ENCODE data around the gene PBXIP1.

The PBXIP1 gene

DNA sequence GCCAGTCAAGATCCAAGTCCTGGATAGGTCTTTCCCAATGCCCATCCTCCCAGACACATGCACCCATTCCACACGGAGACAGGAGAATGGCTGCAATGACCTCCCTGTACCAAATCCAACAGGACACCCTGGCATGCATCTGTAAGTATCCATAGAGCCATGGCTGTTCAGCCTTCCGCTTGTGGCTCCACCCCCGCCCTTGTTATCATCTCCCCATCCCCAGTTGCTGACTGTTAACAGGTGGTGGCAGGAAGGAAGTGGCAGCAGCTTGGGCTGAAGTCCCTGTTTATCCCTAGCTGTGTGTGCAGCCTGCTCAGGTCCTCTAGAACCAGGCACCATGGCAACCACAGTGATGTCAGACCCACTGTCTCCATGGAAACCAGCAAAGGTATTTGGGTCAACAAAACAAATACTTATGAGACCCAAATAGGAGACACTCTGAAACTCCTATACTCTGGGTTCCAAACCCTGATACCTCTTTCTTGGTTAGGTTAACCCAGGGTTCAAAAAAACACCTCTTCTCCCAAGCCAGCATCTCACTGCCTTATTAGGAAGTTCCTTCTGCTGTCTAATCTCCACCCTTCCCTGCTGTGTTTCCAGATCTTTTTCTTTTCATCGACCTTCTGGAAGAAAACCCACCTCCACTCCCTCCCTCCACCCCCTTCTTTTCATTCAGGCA, 721 bp downstream of the PBXIP1 start:
- no peak for DNase-seq

DNA sequence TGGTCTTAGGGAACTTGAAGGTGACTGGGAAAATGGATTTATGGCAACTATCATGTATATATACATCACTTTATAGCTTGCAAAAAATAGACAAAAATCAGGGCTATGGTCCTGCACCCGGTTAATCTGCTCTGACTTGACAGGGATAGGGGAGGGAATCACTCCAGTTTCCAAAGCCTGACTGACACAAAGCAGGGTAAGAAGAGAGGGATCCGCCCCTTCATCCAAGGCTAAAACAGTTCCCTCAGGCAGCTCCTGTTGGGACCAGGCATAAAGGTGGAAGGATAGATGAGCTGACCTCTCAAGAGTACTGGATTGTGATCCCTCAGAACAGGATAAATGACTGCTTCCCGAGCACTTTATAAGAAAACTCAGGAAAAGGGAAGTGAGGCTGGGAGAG, 1.4 kb downstream of the PBXIP1 start:
- DNase-seq: no peak

DNA sequence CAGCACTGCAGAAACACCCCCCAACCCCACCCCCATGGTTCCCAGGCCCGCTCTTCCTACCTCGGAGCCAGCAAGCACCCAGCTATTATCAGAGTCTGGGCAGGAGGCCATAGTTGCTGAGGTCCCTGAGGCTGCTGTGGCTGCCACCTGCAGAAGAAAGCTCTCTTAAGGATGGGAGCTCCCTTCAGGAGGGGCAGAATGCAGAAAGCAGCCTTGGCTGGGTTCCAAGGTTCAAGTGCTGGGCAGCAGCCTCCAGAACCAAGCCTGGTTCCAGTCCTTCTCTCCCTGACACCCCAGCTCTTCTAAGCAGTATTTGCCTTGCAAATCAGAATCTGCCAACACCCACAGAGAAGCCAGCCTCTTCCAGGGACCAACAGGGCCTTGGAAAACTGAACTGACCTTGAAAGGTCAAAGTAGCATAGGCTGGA, 2.3 kb downstream of the PBXIP1 start:
- DNase-seq: no peak

DNA sequence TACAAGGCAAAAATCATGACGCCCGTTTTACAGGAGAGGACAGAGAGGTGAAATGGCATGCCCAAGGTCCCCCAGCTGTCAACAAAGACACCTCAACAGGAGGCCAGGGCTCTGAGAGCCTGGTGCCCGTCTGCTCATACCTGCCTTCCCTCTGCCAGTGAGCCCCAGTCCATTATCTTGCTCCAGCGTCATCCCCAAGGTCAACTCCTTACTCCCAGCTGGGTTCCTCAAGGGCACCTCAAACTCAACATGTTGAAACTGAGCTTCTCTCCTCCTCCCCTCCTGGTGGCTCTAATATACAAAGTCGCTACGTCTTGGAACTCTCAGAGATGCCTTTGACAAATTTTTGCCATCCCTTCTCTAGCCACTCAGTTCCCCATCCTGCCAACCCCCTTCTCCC, 3.2 kb downstream of the PBXIP1 start:
- DNase-seq: no peak

DNA sequence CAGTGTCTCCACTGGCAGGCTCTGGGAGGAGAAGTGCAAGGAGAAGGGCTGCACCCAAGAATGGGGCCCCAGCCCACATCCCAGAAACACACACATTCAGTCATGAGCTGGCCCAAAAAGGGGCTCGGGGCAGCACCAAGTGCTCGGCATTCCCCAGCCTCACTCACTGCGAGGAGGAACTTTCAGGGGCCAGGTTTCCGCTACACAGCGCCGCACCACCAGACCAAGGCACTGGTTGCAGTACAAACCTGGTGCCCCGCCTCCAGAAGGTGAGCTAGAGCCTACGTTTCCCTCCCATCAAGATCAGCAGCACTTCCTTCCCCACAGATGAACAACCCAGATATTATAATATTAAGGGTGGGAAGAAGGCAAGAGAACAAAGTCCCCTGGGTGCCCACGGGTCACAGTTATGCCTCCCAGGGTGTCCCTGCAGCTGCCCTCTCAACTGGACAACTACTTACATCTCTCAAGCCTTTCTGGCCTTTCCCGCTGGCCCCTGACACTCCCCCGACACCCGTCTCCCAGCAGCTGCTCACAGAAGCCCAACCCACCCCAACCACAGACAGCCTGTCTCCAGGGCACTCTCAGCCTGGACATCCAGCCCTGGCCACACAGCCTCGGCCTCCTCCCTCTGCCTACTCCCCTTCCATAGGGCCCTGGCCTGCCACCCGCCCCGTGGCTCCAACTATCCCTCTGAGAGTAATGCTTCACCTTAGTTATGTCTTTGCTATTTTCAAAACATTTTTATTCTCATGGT, 3.8 kb downstream of the PBXIP1 start:
- DNase-seq: no peak

DNA sequence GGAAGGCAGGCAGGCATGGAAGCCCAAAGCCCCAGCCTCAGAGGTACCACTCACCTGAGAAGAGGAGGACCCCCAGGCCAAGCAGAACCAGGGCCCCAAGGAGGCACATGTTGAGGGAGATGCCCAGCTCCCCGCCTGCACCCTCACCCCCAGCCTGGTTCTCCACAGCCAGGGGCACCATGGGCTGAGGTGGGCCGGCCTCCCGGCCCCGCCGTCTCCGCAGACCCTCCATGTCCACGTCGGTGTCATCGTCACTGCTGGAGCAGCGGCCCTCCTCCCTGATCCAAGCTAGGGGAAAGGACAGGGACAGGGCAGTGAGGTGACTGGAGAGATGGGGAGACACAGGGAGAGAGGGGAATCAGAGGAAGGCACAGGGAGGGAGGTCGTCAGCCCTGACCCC, 7.8 kb downstream of the PBXIP1 start:
- no peak for DNase-seq

DNA sequence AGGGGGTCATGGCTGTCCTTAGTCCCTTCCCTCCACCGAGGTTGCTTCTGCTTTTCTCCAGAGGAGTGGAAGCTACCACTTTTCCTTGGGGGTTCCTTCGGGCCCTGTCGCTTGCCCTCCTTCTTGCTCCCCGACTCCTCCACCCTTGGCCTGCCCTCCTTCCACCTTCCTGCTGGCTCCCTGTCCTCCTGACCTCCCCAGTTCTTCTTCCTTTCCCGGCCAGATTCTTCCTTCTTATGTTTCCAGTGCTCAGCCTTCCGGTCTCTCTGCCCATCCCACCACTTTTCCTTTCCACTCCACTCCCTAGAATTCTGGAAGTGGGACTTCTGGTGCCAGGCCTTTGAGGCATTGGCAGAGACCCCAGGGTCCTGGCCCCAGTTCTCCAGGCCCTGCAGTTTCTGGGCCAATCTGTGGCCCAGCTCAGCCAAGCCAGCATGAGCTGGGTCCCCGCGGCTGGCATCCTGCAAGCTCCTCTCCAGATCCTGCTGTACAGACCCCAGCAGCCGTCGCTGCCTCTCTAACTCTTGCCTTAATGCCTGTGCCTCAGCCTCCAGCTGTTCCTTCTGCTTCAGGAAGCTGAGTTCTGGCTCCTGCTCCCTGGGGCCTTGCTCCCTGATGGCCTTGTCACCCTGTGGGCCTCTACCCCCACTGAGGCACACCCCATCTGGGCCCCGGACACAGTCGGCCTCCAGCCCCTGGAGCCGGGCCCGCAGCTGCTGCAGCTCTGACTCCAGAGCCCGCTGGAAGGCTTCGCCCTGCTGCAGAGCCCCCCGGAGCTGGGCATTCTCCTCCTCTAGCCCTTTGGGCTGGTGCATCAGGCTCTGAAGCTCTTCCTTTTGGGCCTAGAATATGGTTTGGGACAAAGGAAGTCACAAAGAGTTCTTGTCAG, 9.7 kb downstream of the PBXIP1 start:
- no peak for DNase-seq

DNA sequence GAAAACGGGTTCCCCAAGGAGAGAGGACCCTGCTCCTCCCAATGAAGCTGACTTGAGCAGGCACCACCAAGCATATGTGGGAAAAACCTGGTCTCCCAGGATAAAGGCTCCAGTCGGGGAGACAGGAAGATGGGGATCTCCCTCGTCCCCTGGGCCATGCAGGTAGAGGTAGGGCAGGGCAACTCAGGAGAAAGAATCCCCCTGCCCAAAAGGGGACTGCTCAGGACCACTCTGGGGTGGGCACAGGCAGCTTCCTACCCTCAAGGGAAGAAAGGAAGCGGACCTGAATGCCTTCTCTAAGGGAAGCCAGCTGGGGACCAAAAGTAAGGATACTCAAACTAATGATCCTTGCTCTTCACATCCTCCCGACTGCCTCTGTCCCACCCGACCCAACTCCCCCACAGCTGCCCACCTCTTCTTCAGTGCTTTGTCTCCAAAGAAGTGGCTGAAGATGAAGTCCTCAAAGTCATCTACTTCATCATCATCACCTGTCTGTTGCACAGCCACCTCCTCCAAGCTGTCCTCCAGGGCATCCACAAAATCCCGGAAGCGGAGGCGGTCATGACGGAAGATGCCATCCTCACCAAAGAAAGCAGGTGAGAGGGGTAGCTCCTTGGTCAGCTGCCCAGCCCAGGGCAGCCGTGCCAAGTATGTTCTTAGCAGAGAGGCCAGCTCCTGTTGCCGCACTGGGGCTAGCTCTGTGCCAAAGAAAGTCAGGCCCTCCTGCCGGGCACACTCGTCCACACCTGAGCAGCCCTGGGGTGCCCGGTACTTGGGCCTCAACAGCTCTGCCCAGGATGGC, 10.5 kb downstream of the PBXIP1 start:
- no peak for DNase-seq

DNA sequence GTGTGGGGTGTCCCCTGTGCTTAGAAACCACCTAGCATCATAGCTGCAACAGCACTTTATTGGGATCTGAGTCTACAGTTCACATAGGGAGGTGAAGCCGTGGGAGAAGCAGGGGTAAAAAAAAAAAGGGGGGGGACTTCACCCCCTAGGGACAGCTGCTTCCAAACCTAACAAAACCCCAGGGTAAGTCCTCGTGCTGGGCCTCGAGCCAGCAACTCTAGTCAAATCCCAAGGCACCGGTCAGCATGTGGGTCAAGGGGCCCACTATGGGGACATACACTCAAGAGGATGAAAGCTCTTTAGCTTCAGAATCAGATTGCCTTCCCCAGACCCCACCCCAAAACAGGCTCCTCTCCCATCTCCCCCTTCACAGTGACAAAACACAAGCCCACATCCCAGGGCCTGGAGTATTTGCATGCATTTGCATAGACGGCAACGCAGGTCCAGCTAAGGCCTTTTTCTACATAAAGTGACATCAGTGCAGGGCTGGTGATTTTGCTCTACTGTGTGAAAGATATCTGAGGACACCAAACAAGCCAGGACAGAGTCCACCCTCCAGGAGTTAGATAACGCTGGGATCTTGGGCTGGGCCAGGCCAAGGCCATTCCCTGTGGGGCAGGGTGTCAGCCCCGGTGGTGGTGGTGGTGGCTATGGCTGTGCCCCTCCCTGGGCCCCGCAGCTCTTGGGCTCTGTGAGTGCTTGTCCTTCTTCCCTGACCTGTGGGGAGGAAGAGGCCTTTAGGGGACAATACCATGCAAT, 11.3 kb downstream of the PBXIP1 start:
- DNase-seq: peak; percentile 45

DNA sequence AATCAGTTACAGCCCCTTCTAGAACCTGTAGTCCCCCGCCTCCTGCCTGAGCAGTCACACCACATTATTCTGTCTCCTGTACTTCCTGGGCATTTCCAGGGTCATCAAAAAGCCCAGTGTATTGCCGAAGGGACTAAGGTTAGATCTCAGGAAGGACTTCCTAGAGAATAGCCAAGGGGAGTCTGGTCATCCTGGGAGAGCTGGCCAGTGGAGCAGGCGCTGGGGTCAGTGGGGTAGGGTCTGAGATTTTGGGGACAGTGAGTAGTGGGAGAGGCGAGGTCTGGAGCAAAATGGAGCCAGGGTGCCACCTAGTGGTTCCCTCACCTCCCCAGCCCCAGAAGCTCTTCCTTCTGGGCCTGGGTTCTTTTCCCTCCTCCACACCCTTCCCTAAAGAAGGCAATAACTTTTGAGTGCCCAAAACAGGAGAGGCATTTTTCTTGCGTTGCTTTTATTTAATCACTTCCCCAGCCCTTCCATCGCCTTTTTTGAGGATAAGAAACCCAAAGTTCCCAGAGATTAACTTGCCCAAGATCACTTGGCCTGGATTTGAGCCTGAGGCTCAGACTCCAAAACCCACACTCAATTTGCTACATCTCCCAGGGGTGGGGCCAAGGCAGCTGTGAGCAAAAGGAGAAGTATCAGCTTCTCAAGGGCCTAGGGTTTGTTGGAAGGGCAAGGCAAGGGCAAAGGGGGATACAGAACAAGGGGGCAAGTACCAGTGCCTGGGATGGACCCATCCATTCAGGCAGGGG, 12.1 kb downstream of the PBXIP1 start:
- no peak for DNase-seq

DNA sequence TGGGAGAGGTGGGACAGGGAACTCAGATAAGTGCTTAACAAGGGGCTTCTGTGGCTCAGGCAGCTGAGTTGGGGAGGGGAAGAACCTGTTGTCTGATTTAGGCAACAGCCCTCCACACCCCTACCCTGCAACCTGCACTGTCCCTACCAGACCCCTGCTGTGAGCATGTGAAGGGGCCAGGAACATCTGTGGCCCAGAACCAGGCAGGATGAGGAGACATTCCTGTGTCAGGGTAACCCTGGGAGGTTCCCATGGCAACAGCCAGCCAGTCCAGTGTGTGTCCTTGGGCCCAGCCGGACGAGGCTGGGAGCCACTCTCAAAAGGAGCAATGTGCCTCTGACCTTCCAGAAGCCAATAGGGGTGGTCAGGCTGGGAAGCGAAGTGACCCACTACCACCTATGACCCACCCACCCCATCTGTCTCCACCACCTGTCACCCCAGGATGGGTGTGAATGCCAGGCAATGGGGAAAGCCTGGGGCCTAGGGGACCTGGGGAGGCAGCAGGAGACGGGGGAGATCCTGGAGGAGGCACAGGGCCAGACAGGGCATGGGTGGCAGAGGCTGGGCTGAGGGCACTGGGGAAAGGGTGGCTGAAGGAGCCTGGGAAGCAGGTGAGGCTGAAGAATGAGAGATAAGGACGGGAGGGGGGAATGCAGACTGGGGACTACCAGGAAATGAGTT, 14.4 kb downstream of the PBXIP1 start:
- DNase-seq: no peak

DNA sequence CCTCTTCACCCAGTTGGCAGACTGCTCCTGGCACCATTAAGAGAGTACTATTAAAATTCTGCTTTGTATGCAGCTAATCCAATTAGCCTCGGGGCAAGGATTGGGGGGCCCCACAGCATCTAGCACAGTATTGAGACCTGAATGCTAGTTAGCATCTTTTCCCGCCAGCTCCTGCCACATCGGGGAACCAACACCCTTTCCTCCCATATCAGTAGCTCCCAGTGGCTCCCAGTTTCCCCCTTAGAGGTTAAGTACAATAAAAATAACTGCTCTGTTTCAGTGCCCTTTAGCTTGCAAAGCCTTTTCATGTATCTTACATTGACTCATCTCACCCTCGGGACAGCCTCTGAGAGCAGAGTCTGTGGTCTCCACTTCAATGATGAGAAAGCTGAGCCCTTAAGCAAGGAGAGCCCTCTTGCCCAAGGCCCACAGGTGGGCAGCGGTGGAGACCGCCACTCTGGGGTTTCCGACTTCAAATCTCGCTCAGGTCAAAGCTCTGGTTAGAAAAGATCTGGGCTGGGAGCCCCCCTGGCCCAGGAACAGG, 15.2 kb downstream of the PBXIP1 start:
- DNase-seq: no peak

DNA sequence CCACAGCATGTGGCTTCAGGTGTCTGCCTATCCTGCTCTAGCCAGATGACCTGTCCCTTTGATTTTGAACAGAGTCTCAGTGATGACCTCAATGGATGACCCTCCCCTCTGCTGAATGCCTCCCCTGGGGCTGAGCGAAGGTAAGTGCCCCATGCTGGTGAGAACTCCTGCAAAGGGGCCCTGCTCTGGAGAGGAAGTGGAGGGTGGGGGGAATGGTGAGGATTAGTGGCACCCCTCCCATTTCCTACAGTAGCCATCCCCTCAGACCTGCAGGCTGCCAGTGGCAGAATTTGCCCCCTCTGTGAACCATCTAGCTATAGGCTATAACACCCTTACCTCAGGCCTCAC, 15.7 kb downstream of the PBXIP1 start:
- DNase-seq: no peak

DNA sequence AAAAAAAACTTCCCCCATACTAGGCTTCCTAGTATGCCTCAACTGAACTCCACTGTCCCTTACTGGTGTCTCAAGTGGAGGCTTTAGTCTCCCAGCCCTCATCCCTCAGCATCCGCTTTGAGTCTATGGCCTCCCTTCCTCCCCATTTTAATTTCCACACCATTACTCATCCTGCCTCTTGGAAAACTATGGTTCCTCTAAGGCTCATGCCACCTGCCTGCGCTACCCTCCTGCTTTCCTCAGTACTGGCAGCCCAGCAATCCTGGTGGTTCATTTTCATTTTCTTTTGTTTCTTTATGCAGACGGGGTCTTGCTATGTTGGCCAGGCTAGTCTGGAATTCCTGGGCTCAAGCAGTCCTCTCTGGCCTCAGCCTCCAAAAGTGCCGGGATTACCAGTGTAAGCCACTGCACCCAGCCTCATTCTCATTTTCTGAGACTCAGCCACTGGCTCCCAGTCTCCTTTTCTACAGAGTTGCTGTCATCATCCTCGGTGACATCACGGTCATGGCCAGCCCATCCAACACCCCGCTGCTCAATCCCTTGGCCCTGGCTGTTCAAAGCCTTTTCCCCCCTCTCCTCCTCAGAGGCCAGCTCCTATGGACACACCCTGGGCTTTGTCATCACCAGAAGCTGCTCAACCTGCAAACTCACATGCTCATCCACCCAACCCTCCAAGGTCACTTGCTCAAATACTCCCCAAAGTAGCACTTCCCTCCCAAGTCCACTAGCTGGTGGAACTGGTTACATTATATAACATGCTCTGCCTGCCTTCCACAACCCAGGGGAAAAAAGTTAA, 17.1 kb downstream of the PBXIP1 start:
- DNase-seq: no peak

DNA sequence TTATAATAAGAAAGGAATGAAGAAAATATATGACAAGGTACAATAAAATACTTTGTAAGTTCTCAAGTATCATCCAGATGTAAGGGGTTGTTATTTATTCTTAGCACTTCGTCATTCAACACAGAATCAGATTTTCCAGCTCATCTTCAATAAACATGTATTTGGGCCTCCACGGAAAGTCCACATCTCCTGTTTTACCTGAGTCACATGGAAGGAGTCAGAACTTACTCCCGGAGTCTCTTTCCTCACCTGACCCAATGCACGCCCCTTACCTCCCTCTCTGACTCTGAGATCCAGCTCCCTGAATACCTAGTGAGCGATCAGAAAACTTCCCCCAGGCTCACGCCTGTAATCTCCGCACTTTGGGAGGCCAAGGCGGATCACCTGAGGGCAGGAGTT, 17.9 kb downstream of the PBXIP1 start:
- DNase-seq: no peak

DNA sequence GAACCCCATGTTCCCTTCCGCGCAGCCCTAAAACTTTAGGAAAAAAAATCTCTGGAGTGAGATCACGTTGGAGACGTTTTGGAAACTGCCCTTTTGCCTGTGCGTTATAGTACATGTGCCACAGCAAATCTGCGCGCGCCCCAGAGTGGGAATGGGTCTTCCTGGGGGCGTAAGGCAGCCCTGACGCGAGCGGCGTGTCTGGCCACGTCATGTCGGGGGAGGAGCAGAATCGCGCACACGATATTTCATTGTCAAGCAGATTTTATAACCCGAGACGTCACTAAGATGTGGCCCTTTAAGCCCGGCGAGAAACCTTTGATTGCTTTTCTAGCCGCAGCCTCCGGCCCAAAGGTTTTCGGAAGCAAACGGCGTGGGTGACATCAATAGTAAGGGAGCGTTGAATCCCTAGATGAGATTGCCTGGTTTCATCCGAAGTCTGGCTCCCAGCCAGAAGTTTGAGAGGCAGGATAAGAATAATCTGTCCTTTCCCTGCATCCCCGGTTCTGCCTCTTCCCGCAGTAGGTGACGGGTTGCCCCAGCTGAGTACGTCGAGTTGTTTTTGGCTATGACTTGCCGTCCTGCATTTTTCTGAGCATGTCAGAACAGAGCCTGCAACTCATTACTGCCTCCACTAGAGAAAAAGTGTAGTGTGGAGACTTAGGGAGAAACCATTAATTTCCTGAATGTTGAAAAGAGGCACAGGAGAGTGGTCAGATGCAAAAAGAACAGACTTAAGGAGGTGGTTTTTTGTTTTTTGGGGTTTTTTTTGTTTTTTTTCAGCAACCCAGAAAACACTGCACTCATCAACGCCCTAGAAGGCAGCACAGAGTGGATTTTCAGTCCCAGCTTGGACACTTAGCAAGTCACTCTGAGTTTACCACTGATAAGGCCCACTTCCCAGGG, 18.6 kb downstream of the PBXIP1 start:
- DNase-seq: peak; percentile 82

DNA sequence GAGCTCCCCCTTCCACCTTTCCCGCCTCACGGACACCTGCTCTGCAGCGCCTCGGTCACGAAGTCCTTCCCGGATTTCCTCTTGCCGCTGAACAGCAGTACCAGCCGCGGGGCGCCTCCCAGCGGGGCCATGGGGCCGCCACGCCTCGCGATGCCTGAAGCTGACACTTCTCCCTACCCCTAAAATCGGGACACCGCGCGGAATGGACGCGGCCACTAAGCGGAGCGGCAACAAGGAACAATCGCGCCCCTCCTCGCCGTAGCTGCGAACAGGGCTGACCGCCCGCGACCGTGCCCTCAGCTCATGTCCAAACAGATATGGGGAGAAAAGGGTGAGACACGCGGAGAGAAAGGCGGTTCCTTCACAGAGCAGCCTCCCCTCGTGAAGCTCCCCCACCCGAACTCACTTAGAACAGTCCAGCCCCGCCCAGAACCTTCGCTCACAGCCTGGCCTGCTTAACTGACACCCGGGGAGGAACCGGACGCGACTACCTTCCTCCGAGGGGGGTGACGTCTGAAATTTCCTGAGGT, 19.3 kb downstream of the PBXIP1 start, which contains the start of gene PMVK:
Gene PMVK, minus strand, starts transcription at position 165 of the 530 bp plus-strand sequence. Its CDS starts 34 bp downstream, at position 131.
- peak; percentile 96 for DNase-seq
